A673 (cell line): ENCODE results near the gene ACSM4.

Experiments used
- CTCF ChIP-seq: fragments of 300-800, 200-600 bp; sonication (generic); conservative IDR thresholded peaks from 2 replicates; pipeline ENCODE4 v1.5.1; 2017; ENCODE audit warnings: low read depth, mild to moderate bottlenecking, antibody characterized with exemption, low read length, moderate library complexity, mixed read lengths
- EZH2 ChIP-seq: fragments of 200-600 bp; sonication (generic); IDR thresholded peaks from 2 replicates; pipeline ENCODE4 v1.6.1; 2017; ENCODE audit warnings: borderline replicate concordance, low read depth, mild to moderate bottlenecking, mixed read lengths, antibody characterized with exemption, low read length; ENCODE audit not compliant: poor library complexity, severe bottlenecking

- TF ChIP-seq CTCF (no peak), EZH2 (no peak)
Observed at GRCh38 chr12:7259060-7259459, 44.8 kb upstream of the ACSM4 start.
